ENCODE data around the gene CDK19.

Gene CDK19

DNA sequence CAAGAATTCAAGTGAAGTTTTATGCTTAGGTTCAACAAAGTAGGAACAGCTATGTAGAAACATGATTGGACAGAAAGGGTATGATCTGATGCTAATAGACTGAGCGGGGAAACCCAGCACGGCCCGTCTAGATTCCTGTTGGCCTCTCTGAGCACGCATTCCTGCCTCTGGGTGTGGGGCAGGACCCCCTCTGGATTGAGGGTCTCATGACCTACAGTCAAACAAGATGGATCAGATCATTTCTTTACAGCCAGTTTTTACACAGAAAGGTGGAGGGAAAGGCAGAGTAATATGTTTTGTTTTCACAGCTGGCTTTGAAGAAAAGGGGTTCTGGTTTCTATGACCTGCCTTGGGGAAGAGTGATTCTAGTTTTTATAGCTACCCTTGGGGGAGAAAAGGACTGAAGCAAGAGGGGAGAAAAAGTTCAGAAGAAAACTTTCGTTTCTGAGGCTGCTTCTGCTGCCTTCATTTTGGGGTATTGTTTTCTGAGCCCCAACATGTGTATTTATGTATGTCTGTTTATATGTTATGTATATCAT lies 239.3 kb downstream of the CDK19 start:
- no peak for DNase-seq (ENCODE audit: low read depth)

DNA sequence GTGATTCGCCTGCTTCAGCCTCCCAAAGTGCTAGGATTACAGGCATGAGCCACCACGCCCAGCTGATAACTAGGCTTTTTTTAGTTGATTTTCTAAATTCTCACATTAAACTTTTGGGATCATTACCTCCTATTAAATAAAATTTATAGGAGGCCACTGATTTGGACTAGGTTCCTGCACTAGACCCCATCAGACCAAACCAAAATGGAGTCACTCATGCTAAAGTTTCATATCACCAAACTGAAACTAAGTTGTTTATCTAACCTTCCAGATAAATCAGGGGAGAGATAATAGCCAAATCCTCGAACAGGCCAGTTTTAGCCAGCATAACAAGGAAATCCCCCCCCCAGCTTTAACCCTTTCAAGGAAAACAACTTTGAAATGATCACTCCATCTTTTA lies 240.5 kb downstream of the CDK19 start:
- DNase-seq (ENCODE audit: low read depth), result no peak

DNA sequence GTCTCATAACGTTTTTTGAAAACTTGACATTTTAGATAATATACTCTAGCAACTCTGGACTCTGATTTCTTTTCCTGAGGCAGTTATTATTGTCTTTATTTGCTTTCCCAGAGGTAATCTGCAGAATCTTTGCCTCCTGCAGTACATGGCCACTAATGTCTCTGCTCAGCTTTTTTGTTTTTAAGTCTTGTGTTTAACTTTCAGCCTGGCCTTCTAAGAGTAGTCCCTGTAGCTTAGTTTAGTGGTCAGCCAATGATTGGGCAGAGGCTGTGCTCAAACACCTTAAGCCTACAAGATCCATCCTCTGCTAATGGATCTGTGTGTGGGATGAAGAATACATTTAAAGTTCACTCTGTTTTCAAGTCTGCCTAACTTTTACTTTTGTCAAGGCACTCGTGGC lies 241.7 kb downstream of the CDK19 start:
- no peak for DNase-seq (ENCODE audit: low read depth)

DNA sequence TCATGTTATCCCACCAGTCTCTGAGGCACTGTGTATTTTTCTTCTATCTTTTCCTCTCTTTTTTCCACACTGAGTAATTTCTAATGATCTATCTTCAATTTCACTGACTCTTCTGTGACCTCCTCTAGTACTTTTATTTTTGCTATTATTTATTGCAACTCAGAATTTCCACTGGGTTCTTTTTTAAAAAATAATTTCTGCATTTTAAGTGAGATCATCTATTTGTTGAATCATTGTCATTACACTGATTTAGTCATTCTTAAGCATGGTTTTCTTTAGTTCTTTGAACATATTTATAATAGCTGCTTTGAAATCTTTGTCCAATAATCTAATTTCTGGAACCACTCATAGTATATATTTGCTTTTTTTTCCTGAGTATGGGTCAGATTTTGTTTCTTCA lies 242.1 kb downstream of the CDK19 start:
- DNase-seq (ENCODE audit: low read depth), result no peak

DNA sequence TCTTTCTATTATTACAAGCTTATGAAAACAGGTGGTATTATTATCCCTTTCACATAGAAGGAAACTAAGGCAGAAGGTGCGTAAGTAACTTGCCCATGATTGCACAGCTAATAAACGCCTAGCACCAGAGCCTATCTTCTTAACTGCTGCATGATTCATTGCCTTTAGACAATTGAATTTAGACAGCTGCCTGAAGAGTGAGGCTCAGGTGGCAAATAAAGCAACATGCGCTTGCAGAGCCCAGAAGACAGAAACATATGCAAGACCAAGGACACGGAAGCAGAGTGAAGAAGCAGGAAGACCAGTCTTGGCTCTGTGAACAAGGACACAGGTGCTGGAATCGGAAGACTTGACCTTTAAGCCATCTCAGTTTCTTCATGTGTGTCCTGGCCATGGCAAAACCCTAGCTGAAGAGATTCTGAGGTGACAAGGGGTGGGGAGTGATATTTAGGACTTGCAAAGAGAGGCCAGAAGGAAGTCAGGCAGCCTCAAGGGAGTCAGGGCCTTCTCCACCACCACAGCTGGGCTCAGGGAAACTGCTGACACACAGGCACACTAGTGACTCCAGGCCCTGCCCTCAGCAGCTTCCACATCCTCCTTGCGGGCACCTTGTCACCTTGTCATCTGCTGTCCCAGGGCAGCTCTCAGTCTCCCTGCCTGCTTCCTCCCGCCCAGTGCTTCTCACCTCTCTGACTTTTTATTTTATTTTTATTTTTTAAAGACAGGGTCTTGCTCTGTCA lies 247.1 kb downstream of the CDK19 start:
- no peak for DNase-seq (ENCODE audit: low read depth)

DNA sequence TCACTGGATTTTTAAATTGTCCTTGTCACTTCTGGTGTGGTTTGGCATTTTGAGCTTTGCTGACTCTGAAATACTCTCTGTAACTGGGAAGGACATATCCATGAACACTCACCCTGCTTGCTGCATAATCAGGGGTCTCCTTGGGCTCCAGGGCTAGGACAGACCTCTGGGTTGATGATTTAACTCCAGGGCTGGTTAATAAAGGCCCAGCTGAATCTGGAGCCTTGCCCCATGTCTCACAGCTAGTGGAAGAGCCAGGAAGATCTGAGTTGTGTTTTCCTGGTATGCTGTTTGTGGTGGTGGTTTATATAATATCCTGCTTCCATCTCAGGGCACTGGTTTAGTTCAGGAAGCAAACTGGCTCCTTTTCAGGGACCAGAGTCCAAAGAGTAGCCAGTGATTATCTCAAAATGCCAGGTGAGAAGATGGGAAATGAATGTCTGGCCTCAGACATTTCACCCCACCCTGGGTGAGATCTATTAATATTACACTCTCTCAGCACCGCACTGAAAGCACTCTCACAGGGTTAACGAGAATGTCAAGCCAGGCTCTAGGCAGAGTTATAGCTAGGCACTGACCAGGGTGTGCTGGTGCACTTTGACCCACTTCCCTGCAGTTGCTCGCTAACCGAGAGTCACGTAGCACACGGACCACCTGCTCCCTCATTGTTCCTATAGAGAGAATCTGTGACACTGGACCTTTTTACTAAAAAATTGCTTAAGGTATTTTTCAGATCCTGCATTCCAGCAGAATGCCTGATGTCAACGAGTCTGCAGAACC lies 248.7 kb downstream of the CDK19 start:
- no peak for DNase-seq (ENCODE audit: low read depth)

DNA sequence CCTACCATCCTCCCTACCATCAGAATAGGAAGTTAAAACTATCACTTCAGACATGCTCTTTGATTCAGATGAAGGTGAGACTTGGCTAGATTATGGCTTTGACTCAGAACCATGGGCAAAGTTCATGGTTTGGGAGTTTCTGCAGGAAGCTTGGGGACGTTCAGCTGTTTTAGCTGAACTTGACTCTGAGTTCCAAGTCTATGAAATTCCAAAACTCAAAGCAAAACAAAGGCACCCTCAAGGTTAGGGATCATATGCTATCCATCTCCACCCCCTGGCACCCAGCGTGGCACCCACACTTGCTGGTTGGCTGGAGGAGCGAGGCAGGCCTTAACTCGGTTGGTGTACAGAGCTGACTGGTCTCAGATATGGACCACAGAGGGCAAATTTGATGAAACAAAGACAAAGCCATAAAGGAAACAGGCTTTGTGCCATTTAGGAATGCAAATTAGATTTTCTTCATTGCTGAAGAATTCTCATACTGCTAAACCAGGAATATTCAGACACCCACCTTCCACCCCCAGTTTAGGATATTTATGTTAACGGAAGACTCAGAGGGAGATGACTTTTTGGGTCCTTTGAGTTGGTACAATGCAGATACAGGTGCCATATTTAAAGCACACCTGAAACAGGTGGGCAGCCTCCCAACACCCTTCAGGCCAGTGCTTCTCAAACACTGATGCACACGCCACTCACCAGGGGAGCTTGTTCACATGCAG lies 250.4 kb downstream of the CDK19 start:
- DNase-seq (ENCODE audit: low read depth), result no peak

DNA sequence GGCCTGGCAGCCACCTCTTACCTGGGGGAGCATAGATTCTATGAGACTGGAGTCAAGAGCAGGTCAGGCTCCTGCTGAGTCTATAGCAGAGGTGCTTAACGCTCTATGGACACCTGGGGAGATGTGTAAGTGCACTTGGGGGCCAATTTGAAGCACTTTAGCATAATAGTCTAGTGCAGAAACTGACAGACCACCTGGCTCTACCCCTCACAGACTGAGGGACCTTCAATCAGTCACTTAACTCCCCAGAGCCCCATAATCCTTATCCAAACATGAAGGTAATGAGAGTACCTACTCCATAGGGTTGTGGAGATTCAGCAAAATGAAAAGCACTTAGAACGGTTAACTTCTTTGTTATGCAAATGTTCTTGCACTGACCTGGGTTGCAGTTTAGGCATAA lies 251.6 kb downstream of the CDK19 start:
- DNase-seq (ENCODE audit: low read depth), result no peak

DNA sequence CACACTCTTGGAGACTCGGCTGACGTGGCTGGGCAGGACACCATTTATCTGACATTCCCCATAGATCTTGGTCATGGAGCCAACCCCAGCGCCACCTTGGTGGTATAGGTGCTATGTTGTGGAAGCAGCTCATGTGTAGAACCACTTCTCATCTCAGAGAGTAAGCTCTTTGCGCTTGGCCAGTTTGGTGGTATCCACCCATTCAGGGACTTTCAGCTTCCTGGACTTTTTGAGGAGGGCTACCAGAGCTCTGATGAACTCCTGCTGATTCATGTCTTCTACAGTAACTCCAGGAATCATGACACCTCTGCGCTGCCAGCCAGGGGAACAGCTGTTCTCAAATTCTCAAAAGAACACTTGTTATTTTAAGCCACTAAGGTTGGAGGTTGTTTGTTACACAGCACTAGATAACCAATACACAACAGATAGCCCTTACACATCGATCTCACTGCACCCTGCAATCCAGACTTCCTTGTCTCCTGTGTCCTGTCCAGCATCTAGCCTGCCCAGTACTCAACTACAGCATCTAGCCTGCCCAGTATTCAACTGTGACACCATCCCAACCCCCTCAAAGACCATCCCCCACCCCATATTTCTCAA lies 252.9 kb downstream of the CDK19 start:
- DNase-seq (ENCODE audit: low read depth), result no peak

DNA sequence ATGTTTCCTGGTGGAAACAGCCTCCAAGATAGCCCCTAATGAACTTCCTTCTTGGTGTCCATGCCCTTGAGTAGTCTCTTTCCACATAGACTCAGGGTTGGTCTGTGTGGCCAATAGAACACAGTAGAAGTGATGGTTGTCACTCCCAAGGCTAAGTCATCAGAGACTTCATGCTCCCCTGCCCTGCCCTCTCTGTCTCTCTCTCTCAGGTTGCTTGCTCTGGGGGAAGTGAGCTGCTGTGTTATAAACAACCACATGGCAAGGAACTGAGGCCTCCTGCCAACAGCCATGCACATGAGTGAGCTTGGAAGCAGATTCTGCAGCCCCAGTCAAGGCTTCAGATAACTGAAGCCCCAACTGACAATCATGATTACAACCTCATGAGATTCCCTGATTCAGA lies 253.6 kb downstream of the CDK19 start:
- DNase-seq (ENCODE audit: low read depth), result no peak

DNA sequence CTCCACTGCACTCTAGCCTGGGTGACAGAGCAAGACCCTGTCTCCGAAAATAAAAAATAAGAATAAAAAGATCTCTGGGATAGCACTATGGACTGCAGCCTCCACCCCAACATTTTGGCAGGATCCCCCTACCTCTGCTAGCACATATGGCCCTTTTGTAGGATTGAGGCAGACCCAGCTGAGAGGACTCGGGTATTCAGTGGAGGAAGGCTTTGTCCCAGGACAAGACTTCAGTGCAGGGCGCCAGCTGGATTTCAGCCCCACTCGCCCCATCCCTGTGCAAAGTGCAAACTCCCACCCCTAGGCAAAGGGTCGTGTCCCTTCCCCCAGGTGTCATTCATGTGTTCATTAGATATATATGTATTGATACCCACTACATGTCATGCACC lies 254.3 kb downstream of the CDK19 start:
- no peak for DNase-seq (ENCODE audit: low read depth)

DNA sequence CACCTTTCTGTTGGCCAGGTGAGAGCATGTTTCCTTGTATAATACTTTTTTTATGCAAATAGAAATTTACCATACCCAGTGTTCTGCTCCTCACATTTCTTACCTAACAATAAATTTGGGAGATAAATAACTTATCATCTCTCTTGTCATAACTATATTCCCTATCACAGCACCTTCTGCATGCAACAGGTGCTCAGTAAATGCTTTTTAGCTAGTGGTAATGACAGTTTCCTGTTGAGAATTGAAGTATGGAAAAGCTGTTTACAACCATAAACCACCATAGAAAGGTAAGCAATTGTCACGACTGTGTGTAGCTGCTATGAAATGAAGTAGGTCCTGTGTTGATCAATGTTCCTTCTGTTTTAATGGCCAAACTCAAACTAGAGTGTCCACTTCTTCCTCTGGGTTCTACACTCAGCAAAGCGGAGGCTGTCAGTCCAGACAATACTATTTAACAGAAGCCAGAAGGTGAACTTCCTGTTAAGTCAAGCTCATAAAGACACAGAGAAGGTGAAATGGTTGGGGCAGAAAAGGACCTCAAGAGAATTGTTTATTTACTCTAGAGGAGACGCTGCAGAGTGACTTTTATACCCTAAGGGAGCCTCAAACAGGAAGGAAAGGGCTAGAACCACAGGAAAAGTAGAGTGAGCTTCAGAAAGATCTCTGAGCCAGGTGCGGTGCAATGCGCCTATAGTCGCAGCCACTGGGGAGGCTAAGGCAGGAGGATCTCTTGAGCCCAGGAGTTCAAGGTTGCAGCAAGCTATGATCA lies 254.8 kb downstream of the CDK19 start:
- no peak for DNase-seq (ENCODE audit: low read depth)

Data from activated T-helper 9 cell treated with anti-CD3 and anti-CD28 coated beads, Interleukin-2, amount 50 U/mL, for 16 hours (primary cell).